Activated CD8-positive, alpha-beta T cell treated with anti-CD3 and anti-CD28 coated beads for 36 hours (primary cell): ENCODE data around the gene CMIP. TPM values are rescaled to one million over a fixed set of nuclear protein-coding genes. Genes with fewer than 3 reads are reported as not detected.

Experiments
- ATAC-seq: fragments of 200-7000 bp; cut with Tn5 transposase; one replicate; pipeline ENCODE4 v1.10.0; 2021; ENCODE audit warnings: mild to moderate bottlenecking, moderate library complexity
- CTCF ChIA-PET: fragments of 350-600 bp; sonication (Branson Sonifier 250); formaldehyde crosslinking; loops from one replicate; lab custom pipeline; 2021; ENCODE audit warnings: antibody characterized with exemption; lab: Charles Lee
- POLR2A ChIA-PET: fragments of 350-600 bp; sonication (Branson Sonifier 250); formaldehyde crosslinking; loops from one replicate; lab custom pipeline; 2021; ENCODE audit warnings: antibody characterized with exemption; lab: Charles Lee
- DNase-seq: peaks from one replicate; pipeline ENCODE4 v3.0.0-alpha.2; 2020
- H3K27ac Mint-ChIP-seq: one replicate; pipeline ENCODE4 v1.8.0; 2021; ENCODE audit warnings: mild to moderate bottlenecking, mixed read lengths
- H3K27me3 Mint-ChIP-seq: one replicate; pipeline ENCODE4 v1.8.0; 2021; ENCODE audit warnings: mixed read lengths
- H3K36me3 Mint-ChIP-seq: one replicate; pipeline ENCODE4 v1.8.0; 2021; ENCODE audit warnings: low read depth, mixed read lengths
- H3K4me1 Mint-ChIP-seq: one replicate; pipeline ENCODE4 v1.8.0; 2021; ENCODE audit warnings: low read depth, mixed read lengths
- H3K4me3 Mint-ChIP-seq: one replicate; pipeline ENCODE4 v1.8.0; 2021; ENCODE audit warnings: mild to moderate bottlenecking, moderate library complexity, mixed read lengths
- H3K9me3 Mint-ChIP-seq: one replicate; pipeline ENCODE4 v1.8.0; 2021; ENCODE audit warnings: mixed read lengths
- CTCF ChIP-seq: fragments of 200-600 bp; IDR thresholded peaks from one replicate; pipeline ENCODE4 v1.8.0; 2022; ENCODE audit warnings: antibody characterized with exemption, mild to moderate bottlenecking
- intact Hi-C: fragments of 100-400 bp; cut with micrococcal nuclease; formaldehyde crosslinking; loops from one replicate; pipeline ENCODE4 v1.10.0; 2022
- total RNA-seq, 2 experiments: library from RNA; stranded (reverse); gene quantifications; one replicate each; pipeline ENCODE4 v1.2.3, GENCODE V29; 2021

The CMIP gene
- total RNA-seq, 2 experiments from 2014 or later = 37.6 to 38.5 TPM

GRCh38 chr16:81536648-81537047 is 92.0 kb downstream of the CMIP start:
- no peak overlapping the region for H3K4me3 Mint-ChIP-seq
- POLR2A ChIA-PET = no interaction called here
- intact Hi-C loops = no loop called here
- DNase-seq = no peak
- no peak overlapping the region for H3K27ac Mint-ChIP-seq
- CTCF ChIA-PET = no interaction called here
- no peaks in the 10 kb centered on the region for H3K9me3 Mint-ChIP-seq
- TF ChIP-seq CTCF = no peak
- ATAC-seq = no peak
- H3K27me3 Mint-ChIP-seq = no peaks in the 10 kb centered on the region
- H3K36me3 Mint-ChIP-seq = no peaks in the 10 kb centered on the region
- peaks cover 3% of the 10 kb centered on the region for H3K4me1 Mint-ChIP-seq

- ATAC-seq (no peak), DNase-seq (no peak)
- Mint-ChIP-seq H3K27me3 (no peaks in the 10 kb centered on the region), H3K36me3 (no peaks in the 10 kb centered on the region), H3K4me1 (peaks cover 5% of the 10 kb centered on the region), H3K4me3 (no peak overlapping the region), H3K9me3 (no peaks in the 10 kb centered on the region), H3K27ac (no peak overlapping the region)
- CTCF ChIA-PET = interaction anchor here (0.9 to 1.2 kb wide), 2 partner anchors 10 to 31 kb away, joined by 3 read pairs; no protein-coding TSS in a partner anchor
- TF ChIP-seq CTCF = no peak
- intact Hi-C loops = no loop called here
- POLR2A ChIA-PET = no interaction called here
These were observed 93.3 kb downstream of the CMIP start for GRCh38 chr16:81537721-81538561.

GRCh38 chr16:81539009-81539758 is 94.6 kb downstream of the CMIP start:
- TF ChIP-seq CTCF = no peak
- DNase-seq (no peak), ATAC-seq (no peak)
- Mint-ChIP-seq H3K4me3 (no peak overlapping the region), H3K4me1 (peaks cover 13% of the 10 kb centered on the region), H3K9me3 (no peaks in the 10 kb centered on the region), H3K27ac (no peak overlapping the region), H3K36me3 (no peaks in the 10 kb centered on the region), H3K27me3 (no peaks in the 10 kb centered on the region)
- ChIA-PET POLR2A (interaction anchor here (1.7 kb wide), 1 partner anchor 17 kb away, joined by 4 read pairs; no protein-coding TSS in a partner anchor), CTCF (no interaction called here)
- intact Hi-C loops = no loop called here

GRCh38 chr16:81539759-81540472 is 95.3 kb downstream of the CMIP start:
- ChIA-PET CTCF (no interaction called here), POLR2A (interaction anchor here (1.7 kb wide), 1 partner anchor 18 kb away, joined by 4 read pairs; no protein-coding TSS in a partner anchor)
- intact Hi-C loops = no loop called here
- Mint-ChIP-seq H3K4me3 (no peak overlapping the region), H3K36me3 (no peaks in the 10 kb centered on the region), H3K4me1 (peaks cover 20% of the 10 kb centered on the region), H3K27ac (no peak overlapping the region), H3K27me3 (no peaks in the 10 kb centered on the region), H3K9me3 (no peaks in the 10 kb centered on the region)
- TF ChIP-seq CTCF = no peak
- no peak for ATAC-seq
- DNase-seq = no peak
